HG03442 (cell line): Measurements from ENCODE around the gene DMRTC2.
"Not testable (repeated sequence)": the region's sequence is repeated elsewhere in the genome, so short reads cannot be mapped to it uniquely, and the experiment has no call there.

Experiments
- ATAC-seq: cut with Tn5 transposase; IDR thresholded peaks from one replicate; pipeline ENCODE4 v1.9.1; 2021; ENCODE audit warnings: mild to moderate bottlenecking, moderate library complexity; ENCODE audit not compliant: unreplicated experiment

DMRTC2 gene

DNA sequence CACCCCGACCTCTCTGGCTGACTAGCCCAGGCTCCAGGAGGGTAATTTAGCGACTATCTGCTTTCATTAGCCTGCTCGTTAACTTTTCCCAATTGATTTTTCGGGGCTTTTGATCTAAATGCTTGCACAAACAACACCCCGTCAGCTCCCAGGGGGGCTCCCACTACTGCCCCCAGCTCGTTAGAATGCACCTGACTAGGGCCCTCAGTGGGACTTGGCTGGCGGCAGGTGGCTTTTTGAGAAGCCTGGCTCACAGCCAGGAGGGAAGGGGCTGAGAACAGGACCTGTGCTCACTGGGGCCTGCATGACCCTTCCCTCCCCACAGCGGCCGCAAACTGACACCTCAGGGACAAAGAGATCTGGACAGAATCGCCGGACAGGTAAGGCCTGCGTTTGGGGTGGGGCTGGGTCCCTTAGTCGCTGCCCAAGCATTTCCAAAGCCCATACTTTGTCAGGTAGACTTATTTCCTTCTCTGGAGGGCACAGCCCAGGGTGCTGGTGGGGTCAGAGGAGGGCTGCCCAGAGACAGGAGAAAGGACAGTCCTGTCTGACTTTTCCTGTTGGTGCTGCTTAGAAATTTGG is 24.6 kb downstream of the DMRTC2 start:
- ATAC-seq, result no peak

- no peak for ATAC-seq
Observed at GRCh38 chr19:41870401-41870873, 25.6 kb downstream of the DMRTC2 start.

GRCh38 chr19:41871573-41872383 is 26.9 kb downstream of the DMRTC2 start:
- no peak for ATAC-seq

GRCh38 chr19:41872384-41872774 is 27.5 kb downstream of the DMRTC2 start:
- no peak for ATAC-seq

- ATAC-seq, result no peak
Observed at GRCh38 chr19:41872775-41873647, 28.2 kb downstream of the DMRTC2 start.

- ATAC-seq, result not testable (repeated sequence)
Observed at GRCh38 chr19:41875973-41876372, 31.1 kb downstream of the DMRTC2 start.

GRCh38 chr19:41876847-41877832 is 32.3 kb downstream of the DMRTC2 start, which contains the start of gene CD79A:
TSS of gene CD79A (plus strand) at chr19:41877279. CDS start at chr19:41877305, 26 bp downstream.
- ATAC-seq, result peak; percentile 56

- no peak for ATAC-seq
Observed at GRCh38 chr19:41877916-41878905, 33.4 kb downstream of the DMRTC2 start.

DNA sequence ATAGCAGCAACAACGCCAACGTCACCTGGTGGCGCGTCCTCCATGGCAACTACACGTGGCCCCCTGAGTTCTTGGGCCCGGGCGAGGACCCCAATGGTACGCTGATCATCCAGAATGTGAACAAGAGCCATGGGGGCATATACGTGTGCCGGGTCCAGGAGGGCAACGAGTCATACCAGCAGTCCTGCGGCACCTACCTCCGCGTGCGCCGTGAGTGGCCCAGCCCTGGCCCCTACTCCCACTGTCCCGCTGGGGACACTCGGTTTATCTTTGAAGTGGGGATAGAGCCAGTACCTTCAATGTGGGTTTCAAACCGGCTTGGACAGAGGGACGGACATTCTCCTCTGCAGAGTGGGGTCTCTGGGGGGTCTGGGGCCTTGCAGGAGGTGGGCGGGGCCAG is 34.2 kb downstream of the DMRTC2 start:
- ATAC-seq, result no peak

DNA sequence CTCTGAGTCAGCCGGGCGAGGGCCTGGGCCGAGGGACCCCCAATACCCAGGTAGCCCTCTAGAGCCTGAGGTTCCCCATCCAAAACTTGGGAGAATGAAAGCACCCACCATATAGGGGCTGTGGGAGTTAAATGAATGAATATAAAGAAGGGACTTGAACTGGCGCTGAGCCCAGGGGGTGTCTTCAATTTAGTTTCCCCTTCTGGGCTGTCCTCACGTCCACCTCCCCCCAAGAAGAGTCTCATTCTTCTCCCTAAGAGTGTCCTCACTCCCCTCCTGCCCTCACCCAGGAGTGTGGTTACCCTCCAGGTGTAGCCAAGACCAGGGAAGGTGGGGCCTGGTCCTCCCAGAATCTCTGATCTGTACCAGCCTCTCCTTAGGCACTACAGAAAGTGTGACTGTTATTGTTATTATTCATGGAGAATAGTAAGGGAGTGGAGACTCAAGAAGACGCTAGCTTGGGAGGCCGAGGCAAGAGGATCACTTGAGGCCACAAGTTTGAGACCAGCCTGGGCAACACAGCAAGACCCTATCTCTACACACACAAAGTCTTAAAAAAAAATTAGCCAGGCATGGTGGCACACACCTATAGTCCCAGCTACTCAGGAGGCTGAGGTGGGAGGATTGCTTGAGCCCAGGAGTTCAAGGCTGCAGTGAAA is 35.0 kb downstream of the DMRTC2 start:
- no peak for ATAC-seq

- no peak for ATAC-seq
Observed at GRCh38 chr19:41880329-41880708, 35.5 kb downstream of the DMRTC2 start.

DNA sequence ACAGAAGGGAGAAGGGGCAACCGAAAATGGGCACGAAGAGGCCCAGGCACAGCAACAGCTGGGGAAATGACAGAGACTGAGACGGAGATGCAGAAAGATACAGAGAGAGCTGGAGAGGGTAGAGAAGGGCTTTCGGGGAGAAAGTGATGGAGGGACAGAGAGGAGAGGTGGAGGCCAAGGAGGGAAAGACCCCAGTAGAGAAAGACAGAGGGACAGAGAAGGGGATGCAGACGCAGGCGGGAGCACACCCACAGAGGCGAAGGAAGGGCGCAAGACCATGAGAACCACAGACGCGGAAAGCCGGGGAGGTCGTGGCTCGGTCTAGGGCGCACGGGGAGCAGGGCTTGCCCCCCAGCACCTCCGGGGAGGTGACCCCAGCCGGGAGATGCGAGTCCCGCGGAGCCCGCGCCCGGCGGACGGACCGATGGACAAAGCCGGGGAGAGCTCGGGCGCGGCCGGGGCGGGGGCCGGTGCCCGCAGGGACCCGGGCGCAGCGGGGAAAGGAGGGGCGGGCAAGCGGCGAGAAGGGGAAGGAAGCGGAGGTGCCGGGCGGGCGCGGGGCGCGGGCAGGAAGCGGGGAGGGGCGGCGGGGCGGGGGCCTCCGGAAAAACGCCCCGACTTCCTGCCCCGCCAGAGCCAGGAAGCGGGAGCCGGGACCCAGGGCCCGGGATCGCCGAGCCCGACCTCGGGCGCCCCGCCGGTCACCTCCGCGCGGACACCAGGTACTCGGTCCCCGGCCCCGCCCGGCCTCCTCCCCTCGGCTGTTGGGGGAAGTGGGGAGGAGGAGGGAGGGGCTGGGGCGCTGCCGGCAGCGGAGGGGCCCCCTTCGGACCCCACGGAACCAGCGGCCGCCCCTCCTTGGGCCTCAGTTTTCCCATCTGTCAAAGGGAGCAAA is 38.0 kb downstream of the DMRTC2 start, which contains the start of gene ARHGEF1:
Gene ARHGEF1 (plus strand): TSS at position 617 of the 895 bp plus-strand sequence. CDS start 4,899 bp downstream, outside the sequence.
- ATAC-seq, result no peak

DNA sequence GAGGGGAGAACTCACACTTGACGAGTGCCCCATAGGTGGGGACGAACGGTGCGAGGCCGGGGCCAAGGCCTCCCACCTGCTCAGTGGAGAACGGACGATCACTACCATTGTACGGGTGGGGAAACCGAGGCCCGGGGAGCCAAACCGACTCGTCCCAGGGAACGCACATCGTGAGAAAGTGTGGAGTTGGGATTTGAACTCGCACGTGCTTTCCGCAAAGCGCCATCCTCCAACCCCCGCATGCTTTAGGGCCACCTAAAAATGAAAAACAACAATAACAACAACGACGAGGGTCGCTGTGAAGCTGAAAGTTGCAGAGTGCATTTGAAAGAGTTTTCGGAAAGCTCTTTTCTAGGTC is 38.6 kb downstream of the DMRTC2 start:
- ATAC-seq, result no peak

GRCh38 chr19:41883821-41884733 is 39.2 kb downstream of the DMRTC2 start:
- ATAC-seq, result peak; percentile 70

- no peak for ATAC-seq
Observed at GRCh38 chr19:41886761-41887710, 42.2 kb downstream of the DMRTC2 start.
